H1 (cell line): ENCODE data around the gene MPPED1. TPM values are rescaled to one million over a fixed set of nuclear protein-coding genes. Genes with fewer than 3 reads are reported as not detected.

ENCODE experiments used
- CTCF ChIA-PET: fragments of 300-600 bp; sonication (Branson Sonifier 250); formaldehyde crosslinking; loops from one replicate; lab custom pipeline; 2021; ENCODE audit not compliant: partially characterized antibody; lab: Charles Lee
- POLR2A ChIA-PET: fragments of 300-600 bp; sonication (Branson Sonifier 250); formaldehyde crosslinking; loops from one replicate; lab custom pipeline; 2021; ENCODE audit warnings: inconsistent platforms; ENCODE audit not compliant: partially characterized antibody; lab: Charles Lee
- DNase-seq, 2 experiments: peaks; one replicate each; pipeline versions ENCODE4 v3.0.0 to v3.0.0-alpha.2; 2010 to 2022; ENCODE audit warnings: low spot score in 2 of 2, low read depth in 1 of 2, mixed read lengths in 1 of 2
- FAIRE-seq: peaks from 2 replicates; lab custom pipeline; 2011; peaks lifted over from hg19 to GRCh38; lab: Jason Lieb, UNC
- H2AFZ ChIP-seq: 2 replicates; pipeline ENCODE4 v1.8.1; 2012; ENCODE audit warnings: low read length, inconsistent platforms
- H2AK5ac ChIP-seq: 2 replicates; pipeline ENCODE4 v1.6.1; 2013; ENCODE audit warnings: low read depth, low read length
- H2BK120ac ChIP-seq: replicated peaks from 2 replicates; pipeline ENCODE3; 2013; ENCODE audit warnings: low read depth, low read length, inconsistent platforms
- H2BK12ac ChIP-seq: 2 replicates; pipeline ENCODE4 v1.6.1; 2013; ENCODE audit warnings: low read depth, low read length
- H2BK15ac ChIP-seq: 2 replicates; pipeline ENCODE4 v1.6.1; 2013; ENCODE audit warnings: low read length
- H2BK20ac ChIP-seq: 2 replicates; pipeline ENCODE4 v1.6.1; 2013; ENCODE audit warnings: low read length
- H2BK5ac ChIP-seq: 2 replicates; pipeline ENCODE4 v1.6.1; 2013; ENCODE audit warnings: low read depth, low read length
- H3K14ac ChIP-seq: 2 replicates; pipeline ENCODE4 v1.6.1; 2013; ENCODE audit warnings: inconsistent platforms; ENCODE audit not compliant: insufficient read length
- H3K18ac ChIP-seq: 2 replicates; pipeline ENCODE4 v1.6.1; 2013; ENCODE audit warnings: low read length; ENCODE audit errors: extremely low read depth
- H3K23ac ChIP-seq: 2 replicates; pipeline ENCODE4 v1.6.1; 2013; ENCODE audit warnings: inconsistent platforms; ENCODE audit not compliant: insufficient read length
- H3K23me2 ChIP-seq: 2 replicates; pipeline ENCODE4 v1.6.1; 2013; ENCODE audit warnings: low read depth, low read length
- H3K27ac ChIP-seq: 2 replicates; pipeline ENCODE4 v1.6.1; 2011; ENCODE audit warnings: low read depth, low read length, inconsistent platforms
- H3K27me3 ChIP-seq, 4 experiments: replicated peaks in 1 of 4; 1 replicate in 1 of 4; 2 replicates in 3 of 4; pipeline versions ENCODE4 v1.6.1 to v1.8.1; 2011 to 2013; ENCODE audit warnings: low read length in 3 of 4, mild to moderate bottlenecking in 3 of 4, inconsistent platforms in 2 of 4, mixed read lengths in 2 of 4, moderate library complexity in 1 of 4; ENCODE audit not compliant: control insufficient read depth in 3 of 4, insufficient read depth in 3 of 4; ENCODE audit errors: extremely low read depth in 1 of 4
- H3K36me3 ChIP-seq, 4 experiments: 2 replicates each; pipeline versions ENCODE4 v1.6.1 to v1.8.1; 2011 to 2013; ENCODE audit warnings: mild to moderate bottlenecking in 4 of 4, low read length in 3 of 4, moderate library complexity in 2 of 4, control low read depth in 1 of 4, inconsistent platforms in 1 of 4; ENCODE audit not compliant: insufficient read depth in 4 of 4, control insufficient read depth in 2 of 4
- H3K4ac ChIP-seq: replicated peaks from 2 replicates; pipeline ENCODE3; 2013; ENCODE audit warnings: low read length, low read depth, mixed read lengths, inconsistent platforms; ENCODE audit not compliant: insufficient read length
- H3K4me1 ChIP-seq, 4 experiments: replicated peaks in 1 of 4; 1 replicate in 1 of 4; 2 replicates in 3 of 4; pipeline versions ENCODE4 v1.6.1 to v1.8.1; 2011 to 2013; ENCODE audit warnings: low read length in 3 of 4, inconsistent platforms in 2 of 4, mixed read lengths in 1 of 4; ENCODE audit not compliant: insufficient read depth in 4 of 4, control insufficient read depth in 3 of 4
- H3K4me2 ChIP-seq, 2 experiments: 2 replicates each; pipeline versions ENCODE4 v1.6.1 to v1.8.1; 2011 to 2013; ENCODE audit warnings: low read depth in 2 of 2, low read length in 2 of 2, control low read depth in 1 of 2, inconsistent platforms in 1 of 2, mild to moderate bottlenecking in 1 of 2; ENCODE audit not compliant: insufficient read depth in 1 of 2
- H3K4me3 ChIP-seq, 4 experiments: fragments of 200-600, 300-600 bp in 1 of 4; sonication (generic), shearing (Covaris generic), sonication (Bioruptor Twin) in 1 of 4; 2 replicates each; pipeline versions ENCODE4 v1.5.1 to v1.8.1; 2011 to 2016; ENCODE audit warnings: low read length in 4 of 4, low read depth in 3 of 4, control low read depth in 2 of 4, inconsistent platforms in 2 of 4, mild to moderate bottlenecking in 2 of 4, mixed read lengths in 1 of 4, moderate library complexity in 1 of 4; ENCODE audit not compliant: insufficient read depth in 2 of 4; ENCODE audit errors: extremely low read depth in 1 of 4
- H3K56ac ChIP-seq: replicated peaks from 2 replicates; pipeline ENCODE3; 2013; ENCODE audit warnings: low read depth, mild to moderate bottlenecking, mixed read lengths, low read length, inconsistent platforms; ENCODE audit not compliant: insufficient read length
- H3K79me1 ChIP-seq: 2 replicates; pipeline ENCODE4 v1.6.1; 2013; ENCODE audit warnings: low read depth, low read length, control low read depth
- H3K79me2 ChIP-seq, 2 experiments: 2 replicates each; pipeline versions ENCODE4 v1.6.1 to v1.8.1; 2012 to 2013; ENCODE audit warnings: low read length in 2 of 2, mild to moderate bottlenecking in 2 of 2, inconsistent platforms in 1 of 2; ENCODE audit not compliant: insufficient read depth in 2 of 2, control insufficient read depth in 1 of 2
- H3K9ac ChIP-seq, 4 experiments: replicated peaks in 1 of 4; 1 replicate in 1 of 4; 2 replicates in 3 of 4; pipeline versions ENCODE4 v1.6.1 to v1.8.1; 2011 to 2013; ENCODE audit warnings: low read depth in 3 of 4, low read length in 3 of 4, control low read depth in 2 of 4, mild to moderate bottlenecking in 2 of 4, moderate library complexity in 2 of 4, inconsistent platforms in 1 of 4; ENCODE audit errors: extremely low read depth in 1 of 4
- H3K9me3 ChIP-seq, 2 experiments: 2 replicates each; pipeline versions ENCODE4 v1.6.1 to v1.8.1; 2012 to 2013; ENCODE audit warnings: mild to moderate bottlenecking in 2 of 2, moderate library complexity in 2 of 2, control low read depth in 1 of 2, inconsistent platforms in 1 of 2, low read depth in 1 of 2, low read length in 1 of 2, mixed read lengths in 1 of 2; ENCODE audit not compliant: insufficient read depth in 2 of 2
- H4K20me1 ChIP-seq, 2 experiments: replicated peaks in 1 of 2; 2 replicates each; pipeline versions ENCODE3 to v1.8.1; 2011 to 2013; ENCODE audit warnings: inconsistent platforms in 2 of 2, low read length in 2 of 2, mild to moderate bottlenecking in 1 of 2; ENCODE audit not compliant: insufficient read depth in 2 of 2, control insufficient read depth in 1 of 2
- H4K5ac ChIP-seq: 2 replicates; pipeline ENCODE4 v1.6.1; 2013; ENCODE audit warnings: low read length, low read depth, mixed read lengths, inconsistent platforms; ENCODE audit not compliant: insufficient read length
- H4K8ac ChIP-seq: 2 replicates; pipeline ENCODE4 v1.8.0; 2013; ENCODE audit warnings: mild to moderate bottlenecking, moderate library complexity, low read length, inconsistent platforms; ENCODE audit not compliant: insufficient read depth; ENCODE audit errors: extremely low read depth
- H4K91ac ChIP-seq: replicated peaks from 2 replicates; pipeline ENCODE3; 2013; ENCODE audit warnings: low read length, mixed read lengths, inconsistent platforms; ENCODE audit not compliant: insufficient read length
- BACH1 ChIP-seq: IDR thresholded peaks from 2 replicates; pipeline ENCODE4 v1.6.1; 2012; ENCODE audit warnings: low read length, improper control_type of control experiment
- CHD1 ChIP-seq: IDR thresholded peaks from 2 replicates; pipeline ENCODE4 v1.6.1; 2012; ENCODE audit warnings: low read depth, low read length, improper control_type of control experiment
- CHD2 ChIP-seq: IDR thresholded peaks from 2 replicates; pipeline ENCODE4 v1.6.1; 2012; ENCODE audit warnings: low read length, improper control_type of control experiment
- CTCF ChIP-seq, 3 experiments: IDR thresholded peaks; 1 replicate in 2 of 3; 2 replicates in 1 of 3; pipeline versions ENCODE4 v1.5.1 to v1.6.1; 2011; ENCODE audit warnings: low read length in 3 of 3, mild to moderate bottlenecking in 3 of 3, inconsistent platforms in 2 of 3, low read depth in 1 of 3, moderate library complexity in 1 of 3; ENCODE audit not compliant: insufficient read depth in 1 of 3; ENCODE audit errors: control extremely low read depth in 1 of 3
- EGR1 ChIP-seq: IDR thresholded peaks from 2 replicates; pipeline ENCODE4 v1.6.1; 2011; ENCODE audit warnings: low read depth, low read length, borderline replicate concordance
- HDAC2 ChIP-seq, 2 experiments: fragments of 300-600 bp in 1 of 2; sonication (generic) in 1 of 2; IDR thresholded peaks; 2 replicates each; pipeline ENCODE4 v1.6.1; 2011 to 2012; ENCODE audit warnings: low read depth in 2 of 2, low read length in 2 of 2, mild to moderate bottlenecking in 2 of 2, moderate library complexity in 2 of 2, borderline replicate concordance in 1 of 2, inconsistent platforms in 1 of 2
- NANOG ChIP-seq: IDR thresholded peaks from 2 replicates; pipeline ENCODE4 v1.6.1; 2011; ENCODE audit warnings: low read length, low read depth, mild to moderate bottlenecking, inconsistent platforms; ENCODE audit not compliant: insufficient read depth, poor library complexity, severe bottlenecking
- NRF1 ChIP-seq: IDR thresholded peaks from 2 replicates; pipeline ENCODE4 v1.6.1; 2011; ENCODE audit warnings: mild to moderate bottlenecking, low read depth, low read length, improper control_type of control experiment
- SP2 ChIP-seq: IDR thresholded peaks from 2 replicates; pipeline ENCODE4 v1.6.1; 2012; ENCODE audit warnings: mild to moderate bottlenecking, low read length, inconsistent platforms
- TCF12 ChIP-seq: IDR thresholded peaks from 2 replicates; pipeline ENCODE4 v1.6.1; 2011; ENCODE audit warnings: low read depth, mild to moderate bottlenecking, low read length
- TEAD4 ChIP-seq: IDR thresholded peaks from 2 replicates; pipeline ENCODE4 v1.6.1; 2012; ENCODE audit warnings: low read depth, low read length, inconsistent platforms, mixed read lengths
- WGBS, 2 experiments: shearing (Covaris generic) in 1 of 2; methylation state at CpG; one replicate each; pipeline versions ENCODE4 v1.1.6 to v1.1.7; 2013 to 2015; ENCODE audit warnings: low lambda C conversion rate in 2 of 2, mixed read lengths in 2 of 2, inconsistent platforms in 1 of 2, low coverage in 1 of 2, missing lambda C conversion rate in 1 of 2; ENCODE audit not compliant: insufficient replicate concordance in 2 of 2, insufficient coverage in 1 of 2, insufficient read length in 1 of 2; ENCODE audit errors: extremely low coverage in 1 of 2, missing lambda C conversion rate in 1 of 2; 5-methylcytosine and 5-hydroxymethylcytosine counted together
- polyA plus RNA-seq, 7 experiments: library from polyadenylated mRNA; depleted of rRNA in 3 of 7; stranded (reverse) in 5 of 7; unstranded in 2 of 7; fragments of >200 nt in 5 of 7; fragments of 200-250 nt in 2 of 7; gene quantifications; 1 replicate in 5 of 7; 2 replicates in 1 of 7; 4 replicates in 1 of 7; pipeline versions ENCODE4 v1.2.1 to v1.2.3, GENCODE V29; 2011 to 2013; ENCODE audit warnings: missing spikeins in 2 of 7, mixed read lengths in 2 of 7
- total RNA-seq: library from RNA; stranded (reverse); fragmentation: NEBNext Ultra II Directional; extraction: Animal tissue kit (Norgen Biotek cat#: 25700); gene quantifications from 2 replicates; pipeline ENCODE4 v1.2.1, GENCODE V29; 2021

The MPPED1 gene
- total and polyA plus RNA-seq, 2 of the 8 experiments (the other 6 are each of a cell fraction or from before 2014, with no cell fraction given) = 0.29 to 0.37 TPM

GRCh38 chr22:43406186-43406790, 5.5 kb upstream of the MPPED1 start:
- ChIA-PET CTCF (interaction anchor here (0.6 to 3.6 kb wide), 6 partner anchors 15 to 203 kb away, joined by 3 to 26 read pairs (median 4); no protein-coding TSS in a partner anchor), POLR2A (no interaction called here)
- Histone ChIP-seq H2BK15ac (no peak overlapping the region), H2BK12ac (no peak overlapping the region), H4K20me1 (peaks cover 0 to 2% of the 10 kb centered on the region in 2 experiments), H3K79me2 (no peaks in the 10 kb centered on the region), H2BK5ac (no peak overlapping the region), H3K9me3 (no peaks in the 10 kb centered on the region), H4K91ac (no peak overlapping the region), H3K4me2 (no peak overlapping the region), H3K79me1 (no peaks in the 10 kb centered on the region), H3K56ac (no peak overlapping the region), H2AFZ (no peak overlapping the region), H3K18ac (no peak overlapping the region), H3K4ac (no peak overlapping the region), H4K5ac (no peak overlapping the region), H2BK20ac (no peak overlapping the region), H3K4me1 (peaks cover 0 to 3% (median 0%) of the 10 kb centered on the region in 4 experiments; a peak in 3 of 7 replicates), H3K36me3 (no peaks in the 10 kb centered on the region), H3K9ac (no peak overlapping the region), H2AK5ac (no peak overlapping the region), H3K23me2 (no peaks in the 10 kb centered on the region), H3K27me3 (peaks cover 5 to 20% (median 18%) of the 10 kb centered on the region in 4 experiments), H3K14ac (no peak overlapping the region), H4K8ac (no peak overlapping the region), H2BK120ac (no peak overlapping the region), H3K27ac (no peak overlapping the region), H3K23ac (no peak overlapping the region), H3K4me3 (no peak overlapping the region)
- FAIRE-seq = no peak
- no peak for DNase-seq
- WGBS, 2 experiments = 81% methylated on average over 12 of the region's 12 CpGs; no CpG with 5 or more reads in 1 of the 2 experiments
- TF ChIP-seq TCF12 (no peak), TEAD4 (no peak), CHD1 (no peak), CHD2 (no peak), NANOG (no peak), SP2 (no peak), HDAC2 (IDR thresholded peaks at IDR 0.05; ENCODE audit: borderline replicate concordance in 1 of 2, low read depth in 2 of 2, low read length in 2 of 2) (no peak), EGR1 (no peak), BACH1 (no peak), NRF1 (no peak), CTCF (IDR thresholded peaks at IDR 0.05; ENCODE audit: control extremely low read depth in 1 of 3, insufficient read depth in 1 of 3, low read depth in 1 of 3, low read length in 3 of 3) (no peak)
